ENCODE data around the gene C17orf114.

The C17orf114 gene

GRCh38 chr17:4843321-4844000 lies 41.3 kb upstream of the C17orf114 start:
- BruUV-seq (replicated peaks) = no TSS peak
- intact Hi-C loops (cut with micrococcal nuclease; ENCODE audit: unreplicated experiment) = no loop called here
- no peaks in the 10 kb centered on the region for H3K4me1 ChIP-seq (ENCODE audit: insufficient read depth, low read length, poor library complexity, severe bottlenecking)
- peaks cover 27% of the 10 kb centered on the region for H3K36me3 ChIP-seq (ENCODE audit: insufficient read depth, low read length)
- H3K4me3 ChIP-seq (ENCODE audit: low read depth, low read length, poor library complexity, severe bottlenecking) = no peak overlapping the region
- no peaks in the 10 kb centered on the region for H4K20me1 ChIP-seq (ENCODE audit: insufficient read depth, low read length)
- H3K4me2 ChIP-seq (ENCODE audit: low read length) = no peak overlapping the region
- H3K79me2 ChIP-seq (ENCODE audit: insufficient read depth, low read depth, low read length) = no peaks in the 10 kb centered on the region; the same call in none of the 2 replicates
- H3K9me3 ChIP-seq (ENCODE audit: low read length) = no peaks in the 10 kb centered on the region
- no peak for DNase-seq (ENCODE audit: low spot score)
- ChIA-PET CTCF (ENCODE audit: unreplicated experiment) (no interaction called here), POLR2A (no interaction called here)
- H3K9me2 ChIP-seq (ENCODE audit: insufficient read depth, low read length) = no peaks in the 10 kb centered on the region
- H2AFZ ChIP-seq (ENCODE audit: low read length) = no peak overlapping the region
- TF ChIP-seq CTCF (conservative IDR thresholded peaks at IDR 0.05; ENCODE audit: low read length) = no peak
- H3K27ac ChIP-seq (ENCODE audit: low read depth, low read length, poor library complexity, severe bottlenecking) = no peak overlapping the region

GRCh38 chr17:4842376-4842775 lies 40.2 kb upstream of the C17orf114 start:
- Histone ChIP-seq H3K9me3 (ENCODE audit: low read length) (no peaks in the 10 kb centered on the region), H3K27ac (ENCODE audit: low read depth, low read length, poor library complexity, severe bottlenecking) (no peak overlapping the region), H3K4me1 (ENCODE audit: insufficient read depth, low read length, poor library complexity, severe bottlenecking) (no peaks in the 10 kb centered on the region), H3K4me2 (ENCODE audit: low read length) (no peak overlapping the region), H3K79me2 (ENCODE audit: insufficient read depth, low read depth, low read length) (peaks cover 3% of the 10 kb centered on the region), H3K4me3 (ENCODE audit: low read depth, low read length, poor library complexity, severe bottlenecking) (no peak overlapping the region), H3K36me3 (ENCODE audit: insufficient read depth, low read length) (peaks cover 37% of the 10 kb centered on the region), H4K20me1 (ENCODE audit: insufficient read depth, low read length) (no peaks in the 10 kb centered on the region), H2AFZ (ENCODE audit: low read length) (no peak overlapping the region), H3K9me2 (ENCODE audit: insufficient read depth, low read length) (no peaks in the 10 kb centered on the region)
- no peak for TF ChIP-seq EZH2phosphoT487 (IDR thresholded peaks at IDR 0.05; ENCODE audit: borderline replicate concordance, low read depth, low read length)
- TF ChIP-seq CTCF (conservative IDR thresholded peaks at IDR 0.05; ENCODE audit: low read length) = no peak
- DNase-seq (ENCODE audit: low spot score) = no peak
- ChIA-PET CTCF (ENCODE audit: unreplicated experiment) (no interaction called here), POLR2A (no interaction called here)
- BruUV-seq (replicated peaks) = no TSS peak
- intact Hi-C loops (cut with micrococcal nuclease; ENCODE audit: unreplicated experiment) = no loop called here

- BruUV-seq (replicated peaks) = no TSS peak
- H3K36me3 ChIP-seq (ENCODE audit: insufficient read depth, low read length) = peaks cover 46% of the 10 kb centered on the region
- no peak overlapping the region for H3K4me3 ChIP-seq (ENCODE audit: low read depth, low read length, poor library complexity, severe bottlenecking)
- H2AFZ ChIP-seq (ENCODE audit: low read length) = no peak overlapping the region
- H3K9me3 ChIP-seq (ENCODE audit: low read length) = no peaks in the 10 kb centered on the region
- no peak overlapping the region for H3K27ac ChIP-seq (ENCODE audit: low read depth, low read length, poor library complexity, severe bottlenecking)
- H4K20me1 ChIP-seq (ENCODE audit: insufficient read depth, low read length) = no peaks in the 10 kb centered on the region
- H3K79me2 ChIP-seq (ENCODE audit: insufficient read depth, low read depth, low read length) = peaks cover 16% of the 10 kb centered on the region
- no peak for TF ChIP-seq CTCF (conservative IDR thresholded peaks at IDR 0.05; ENCODE audit: low read length)
- TF ChIP-seq EZH2phosphoT487 (IDR thresholded peaks at IDR 0.05; ENCODE audit: borderline replicate concordance, low read depth, low read length) = no peak
- intact Hi-C loops (cut with micrococcal nuclease; ENCODE audit: unreplicated experiment) = no loop called here
- peaks cover 6% of the 10 kb centered on the region for H3K4me1 ChIP-seq (ENCODE audit: insufficient read depth, low read length, poor library complexity, severe bottlenecking)
- POLR2A ChIA-PET = no interaction called here
- no peaks in the 10 kb centered on the region for H3K9me2 ChIP-seq (ENCODE audit: insufficient read depth, low read length)
- H3K4me2 ChIP-seq (ENCODE audit: low read length) = no peak overlapping the region
- DNase-seq (ENCODE audit: low spot score) = no peak
- CTCF ChIA-PET (ENCODE audit: unreplicated experiment) = no interaction called here
Measured at GRCh38 chr17:4840893-4841242, 38.7 kb upstream of the C17orf114 start.

Measured in OCI-LY7 (cell line).